Measurements from ENCODE around the gene ENPP1.

Gene ENPP1

DNA sequence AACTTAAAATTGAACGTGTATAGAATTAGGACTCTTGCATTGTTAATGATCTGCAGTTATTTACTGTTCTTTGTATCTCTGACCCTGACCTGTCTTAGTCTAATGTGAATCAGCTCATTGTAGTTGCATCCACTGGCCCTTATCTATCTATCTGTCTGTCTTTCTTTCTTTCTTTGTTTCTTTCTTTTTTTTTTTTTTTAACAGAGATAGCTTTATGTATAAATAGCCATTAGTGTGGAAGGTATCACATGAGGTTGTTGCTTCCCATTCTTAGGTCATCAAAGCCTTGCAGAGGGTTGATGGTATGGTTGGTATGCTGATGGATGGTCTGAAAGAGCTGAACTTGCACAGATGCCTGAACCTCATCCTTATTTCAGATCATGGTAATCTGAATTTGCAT is 59.9 kb downstream of the ENPP1 start:
- Histone ChIP-seq H3K4me1 (ENCODE audit: control insufficient read depth, insufficient read depth, low read length) (no peaks in the 10 kb centered on the region), H3K27me3 (ENCODE audit: control insufficient read depth, insufficient read depth, low read length) (no peaks in the 10 kb centered on the region), H3K36me3 (ENCODE audit: control insufficient read depth, insufficient read depth, low read length) (no peaks in the 10 kb centered on the region), H3K27ac (ENCODE audit: low read length) (no peak overlapping the region), H3K9me3 (ENCODE audit: control insufficient read depth, insufficient read depth, low read length) (no peaks in the 10 kb centered on the region), H3K4me3 (ENCODE audit: low read length) (no peak overlapping the region)
- WGBS (ENCODE audit: insufficient coverage, insufficient read length): no CpG with 5 or more reads among the region's 1 CpG
- no peak for DNase-seq (ENCODE audit: low read depth, low spot score)

- no peaks in the 10 kb centered on the region for H3K27me3 ChIP-seq (ENCODE audit: control insufficient read depth, insufficient read depth, low read length)
- H3K36me3 ChIP-seq (ENCODE audit: control insufficient read depth, insufficient read depth, low read length): no peaks in the 10 kb centered on the region
- no peak overlapping the region for H3K27ac ChIP-seq (ENCODE audit: low read length)
- H3K4me3 ChIP-seq (ENCODE audit: low read length): no peak overlapping the region
- H3K4me1 ChIP-seq (ENCODE audit: control insufficient read depth, insufficient read depth, low read length): no peaks in the 10 kb centered on the region
- H3K9me3 ChIP-seq (ENCODE audit: control insufficient read depth, insufficient read depth, low read length): no peaks in the 10 kb centered on the region
- DNase-seq (ENCODE audit: low read depth, low spot score): no peak
- WGBS (ENCODE audit: insufficient coverage, insufficient read length): no CpG with 5 or more reads among the region's 3 CpGs
Observed at GRCh38 chr6:131868836-131869235, 61.0 kb downstream of the ENPP1 start.

DNA sequence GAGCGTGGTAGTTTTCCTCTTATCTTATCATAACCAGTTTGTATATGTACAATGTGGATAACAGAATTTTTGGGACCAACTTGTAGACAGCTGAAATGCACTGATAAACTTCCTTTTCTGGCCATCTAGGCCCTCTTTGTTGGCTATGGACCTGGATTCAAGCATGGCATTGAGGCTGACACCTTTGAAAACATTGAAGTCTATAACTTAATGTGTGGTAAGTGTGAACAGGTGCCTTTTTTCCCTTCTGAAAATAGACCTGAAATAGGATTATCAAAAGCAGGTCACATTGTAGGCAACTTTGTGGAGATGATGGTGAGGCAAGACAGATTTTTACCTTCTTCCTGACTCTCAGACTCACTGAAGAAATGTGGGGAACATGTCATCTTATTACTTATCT is 67.8 kb downstream of the ENPP1 start:
- DNase-seq (ENCODE audit: low read depth, low spot score): no peak
- Histone ChIP-seq H3K27ac (ENCODE audit: low read length) (no peak overlapping the region), H3K9me3 (ENCODE audit: control insufficient read depth, insufficient read depth, low read length) (no peaks in the 10 kb centered on the region), H3K4me1 (ENCODE audit: control insufficient read depth, insufficient read depth, low read length) (no peaks in the 10 kb centered on the region; the same call in 1 of the 2 replicates), H3K4me3 (ENCODE audit: low read length) (no peak overlapping the region), H3K36me3 (ENCODE audit: control insufficient read depth, insufficient read depth, low read length) (peaks cover 4% of the 10 kb centered on the region; the same call in 1 of the 2 replicates), H3K27me3 (ENCODE audit: control insufficient read depth, insufficient read depth, low read length) (no peaks in the 10 kb centered on the region)
- no CpG with 5 or more reads among the region's 1 CpG for WGBS (ENCODE audit: insufficient coverage, insufficient read length)

- DNase-seq (ENCODE audit: low read depth, low spot score): no peak
- Histone ChIP-seq H3K27me3 (ENCODE audit: control insufficient read depth, insufficient read depth, low read length) (no peaks in the 10 kb centered on the region), H3K9me3 (ENCODE audit: control insufficient read depth, insufficient read depth, low read length) (no peaks in the 10 kb centered on the region), H3K4me3 (ENCODE audit: low read length) (no peak overlapping the region), H3K27ac (ENCODE audit: low read length) (no peak overlapping the region), H3K36me3 (ENCODE audit: control insufficient read depth, insufficient read depth, low read length) (peaks cover 6% of the 10 kb centered on the region; the same call in 1 of the 2 replicates), H3K4me1 (ENCODE audit: control insufficient read depth, insufficient read depth, low read length) (no peaks in the 10 kb centered on the region; the same call in 1 of the 2 replicates)
Observed at GRCh38 chr6:131876545-131876944, 68.7 kb downstream of the ENPP1 start.

DNA sequence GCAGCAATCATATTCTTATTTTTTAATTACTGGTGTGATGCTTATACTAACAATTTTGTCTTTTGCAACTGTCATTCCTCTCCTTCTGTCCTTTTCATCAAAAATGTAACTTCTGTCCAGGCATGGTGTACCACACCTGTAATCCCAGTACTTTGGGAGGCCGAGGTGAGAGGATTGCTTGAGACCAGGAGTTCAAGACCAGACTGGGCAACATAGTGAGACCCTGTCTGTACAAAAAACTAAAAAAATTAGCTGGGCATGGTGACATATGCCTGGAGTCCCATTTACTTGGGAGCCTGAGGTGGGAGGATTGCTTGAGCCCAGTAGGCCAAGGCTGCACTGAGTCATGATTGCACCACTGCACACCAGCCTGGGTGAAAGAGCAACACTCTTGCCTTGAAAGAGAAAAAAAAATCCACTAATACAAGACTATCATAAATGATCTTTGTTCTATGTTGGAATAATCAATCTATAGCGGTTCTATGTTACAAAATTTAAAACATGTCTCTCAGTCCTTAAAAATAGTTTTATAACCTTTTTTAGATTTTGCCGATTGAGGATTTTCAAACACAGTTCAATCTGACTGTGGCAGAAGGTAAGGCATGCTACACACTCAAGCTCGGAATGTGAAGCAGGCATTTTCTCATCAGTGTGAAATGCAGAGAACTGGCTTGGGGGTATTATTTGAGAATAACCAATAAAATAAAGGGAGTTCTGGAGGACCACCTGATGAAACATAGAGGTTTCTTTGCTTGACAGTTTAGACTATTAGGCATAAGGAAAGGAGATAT is 70.4 kb downstream of the ENPP1 start:
- WGBS (ENCODE audit: insufficient coverage, insufficient read length): no CpG with 5 or more reads among the region's 4 CpGs
- no peak for DNase-seq (ENCODE audit: low read depth, low spot score)
- H3K9me3 ChIP-seq (ENCODE audit: control insufficient read depth, insufficient read depth, low read length): no peaks in the 10 kb centered on the region
- no peak overlapping the region for H3K27ac ChIP-seq (ENCODE audit: low read length)
- H3K4me1 ChIP-seq (ENCODE audit: control insufficient read depth, insufficient read depth, low read length): no peaks in the 10 kb centered on the region; the same call in 1 of the 2 replicates
- no peak overlapping the region for H3K4me3 ChIP-seq (ENCODE audit: low read length)
- H3K36me3 ChIP-seq (ENCODE audit: control insufficient read depth, insufficient read depth, low read length): peaks cover 6% of the 10 kb centered on the region; the same call in 1 of the 2 replicates
- no peaks in the 10 kb centered on the region for H3K27me3 ChIP-seq (ENCODE audit: control insufficient read depth, insufficient read depth, low read length)

- DNase-seq (ENCODE audit: low read depth, low spot score): no peak
- WGBS (ENCODE audit: insufficient coverage, insufficient read length): no CpG with 5 or more reads among the region's 2 CpGs
- H3K36me3 ChIP-seq (ENCODE audit: control insufficient read depth, insufficient read depth, low read length): peaks cover 7% of the 10 kb centered on the region; the same call in 1 of the 2 replicates
- H3K27ac ChIP-seq (ENCODE audit: low read length): no peak overlapping the region
- H3K4me1 ChIP-seq (ENCODE audit: control insufficient read depth, insufficient read depth, low read length): no peaks in the 10 kb centered on the region; the same call in 1 of the 2 replicates
- H3K9me3 ChIP-seq (ENCODE audit: control insufficient read depth, insufficient read depth, low read length): no peaks in the 10 kb centered on the region
- H3K27me3 ChIP-seq (ENCODE audit: control insufficient read depth, insufficient read depth, low read length): no peaks in the 10 kb centered on the region
- no peak overlapping the region for H3K4me3 ChIP-seq (ENCODE audit: low read length)
Observed at GRCh38 chr6:131883016-131883415, 75.2 kb downstream of the ENPP1 start.

DNA sequence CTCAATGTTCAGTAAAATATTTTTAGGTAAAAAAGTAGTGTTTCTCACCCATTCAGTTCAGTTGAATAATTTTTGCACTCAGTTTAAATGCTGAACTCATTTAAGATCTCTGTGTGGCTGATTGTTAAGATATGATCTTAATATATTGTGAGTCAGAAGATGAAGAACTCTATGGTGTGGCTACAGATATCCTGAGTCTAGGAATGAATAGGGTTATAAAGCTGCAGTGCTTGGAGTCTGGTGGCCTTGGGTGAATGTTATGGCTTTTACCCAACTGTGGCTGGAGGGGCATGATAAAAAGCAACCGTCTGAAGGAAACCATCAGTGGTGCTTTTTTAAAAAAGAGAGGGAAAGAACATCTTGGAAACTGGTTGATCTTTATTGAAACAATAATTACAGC is 77.4 kb downstream of the ENPP1 start:
- Histone ChIP-seq H3K27me3 (ENCODE audit: control insufficient read depth, insufficient read depth, low read length) (no peaks in the 10 kb centered on the region), H3K27ac (ENCODE audit: low read length) (no peak overlapping the region), H3K4me1 (ENCODE audit: control insufficient read depth, insufficient read depth, low read length) (no peaks in the 10 kb centered on the region; the same call in 1 of the 2 replicates), H3K36me3 (ENCODE audit: control insufficient read depth, insufficient read depth, low read length) (peaks cover 11% of the 10 kb centered on the region; the same call in 1 of the 2 replicates), H3K4me3 (ENCODE audit: low read length) (no peak overlapping the region), H3K9me3 (ENCODE audit: control insufficient read depth, insufficient read depth, low read length) (no peaks in the 10 kb centered on the region)
- DNase-seq (ENCODE audit: low read depth, low spot score): no peak
- WGBS (ENCODE audit: insufficient coverage, insufficient read length): no CpG with 5 or more reads among the region's 1 CpG

GRCh38 chr6:131886517-131886916 is 78.7 kb downstream of the ENPP1 start:
- H3K27me3 ChIP-seq (ENCODE audit: control insufficient read depth, insufficient read depth, low read length): no peaks in the 10 kb centered on the region
- H3K27ac ChIP-seq (ENCODE audit: low read length): no peak overlapping the region
- H3K36me3 ChIP-seq (ENCODE audit: control insufficient read depth, insufficient read depth, low read length): peaks cover 10% of the 10 kb centered on the region; the same call in 1 of the 2 replicates
- DNase-seq (ENCODE audit: low read depth, low spot score): no peak
- WGBS (ENCODE audit: insufficient coverage, insufficient read length): no CpG with 5 or more reads among the region's 4 CpGs
- H3K9me3 ChIP-seq (ENCODE audit: control insufficient read depth, insufficient read depth, low read length): no peaks in the 10 kb centered on the region
- H3K4me1 ChIP-seq (ENCODE audit: control insufficient read depth, insufficient read depth, low read length): no peaks in the 10 kb centered on the region
- H3K4me3 ChIP-seq (ENCODE audit: low read length): no peak overlapping the region

GRCh38 chr6:131890091-131890490 is 82.3 kb downstream of the ENPP1 start:
- Histone ChIP-seq H3K9me3 (ENCODE audit: control insufficient read depth, insufficient read depth, low read length) (no peaks in the 10 kb centered on the region), H3K4me3 (ENCODE audit: low read length) (no peak overlapping the region), H3K4me1 (ENCODE audit: control insufficient read depth, insufficient read depth, low read length) (no peaks in the 10 kb centered on the region), H3K27me3 (ENCODE audit: control insufficient read depth, insufficient read depth, low read length) (no peaks in the 10 kb centered on the region), H3K36me3 (ENCODE audit: control insufficient read depth, insufficient read depth, low read length) (peaks cover 10% of the 10 kb centered on the region; the same call in 1 of the 2 replicates), H3K27ac (ENCODE audit: low read length) (no peak overlapping the region)
- no CpG with 5 or more reads among the region's 3 CpGs for WGBS (ENCODE audit: insufficient coverage, insufficient read length)
- DNase-seq (ENCODE audit: low read depth, low spot score): no peak

DNA sequence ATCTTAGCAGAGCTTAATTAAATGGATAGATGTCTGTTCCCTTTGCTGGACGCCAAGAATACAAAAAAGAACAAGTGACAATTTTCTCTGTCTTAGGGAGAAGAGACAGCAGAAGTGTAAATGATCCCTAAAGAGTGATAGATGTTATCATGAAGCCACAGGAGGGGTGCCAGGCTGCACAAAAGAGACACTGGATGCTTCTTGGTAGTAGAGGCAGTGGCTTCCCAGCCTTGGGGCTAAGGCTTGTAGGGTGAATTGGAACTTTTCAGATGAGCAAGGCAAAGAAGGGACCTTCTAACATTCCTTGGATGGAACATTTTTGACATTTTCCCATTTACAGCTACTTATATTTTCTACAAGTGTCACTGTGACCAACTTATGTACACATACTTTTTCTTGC is 85.4 kb downstream of the ENPP1 start:
- peaks cover 7% of the 10 kb centered on the region; the same call in 1 of the 2 replicates for H3K36me3 ChIP-seq (ENCODE audit: control insufficient read depth, insufficient read depth, low read length)
- H3K4me1 ChIP-seq (ENCODE audit: control insufficient read depth, insufficient read depth, low read length): no peaks in the 10 kb centered on the region
- no peak overlapping the region for H3K27ac ChIP-seq (ENCODE audit: low read length)
- no peaks in the 10 kb centered on the region for H3K9me3 ChIP-seq (ENCODE audit: control insufficient read depth, insufficient read depth, low read length)
- no peak for DNase-seq (ENCODE audit: low read depth, low spot score)
- H3K4me3 ChIP-seq (ENCODE audit: low read length): no peak overlapping the region
- H3K27me3 ChIP-seq (ENCODE audit: control insufficient read depth, insufficient read depth, low read length): no peaks in the 10 kb centered on the region
- no CpG with 5 or more reads among the region's 1 CpG for WGBS (ENCODE audit: insufficient coverage, insufficient read length)

Data from iPS DF 6.9 (cell line).